SK-N-SH (cell line): ENCODE results near the gene PRKN. TPM values are rescaled to one million over a fixed set of nuclear protein-coding genes. Genes with fewer than 3 reads are reported as not detected.
A peak's percentile ranks its signal among the peaks of the same experiment; 100 is the strongest.

Experiments used
- CTCF ChIA-PET: fragments of 300-600, 350-600 bp; formaldehyde crosslinking; extraction: SDS; loops from one replicate; lab custom pipeline; 2021; lab: Yijun Ruan, JAX
- POLR2A ChIA-PET: fragments of 350-600 bp; sonication (Branson Sonifier 250); formaldehyde crosslinking; extraction: SDS; loops from one replicate; lab custom pipeline; 2020; ENCODE audit warnings: antibody characterized with exemption, inconsistent platforms; lab: Yijun Ruan, JAX
- DNase-seq: peaks from one replicate; pipeline ENCODE4 v3.0.0; 2012
- H2AFZ ChIP-seq: fragments of 200-600 bp; sonication (generic); 2 replicates; pipeline ENCODE4 v1.8.1; 2016; ENCODE audit warnings: antibody characterized with exemption, mild to moderate bottlenecking, low read depth
- H3F3A ChIP-seq: fragments of 200-600 bp; sonication (generic); replicated peaks from 2 replicates; pipeline ENCODE3; 2016; ENCODE audit warnings: antibody characterized with exemption, mild to moderate bottlenecking; ENCODE audit not compliant: insufficient read depth
- H3K27ac ChIP-seq, 2 experiments: fragments of 200-500 bp in 1 of 2; fragments of 200-600 bp in 1 of 2; sonication (Bioruptor generic) in 1 of 2; sonication (generic), shearing (Covaris generic) in 1 of 2; 2 replicates each; pipeline versions ENCODE4 v1.5.1 to v1.6.1; 2014 to 2016; ENCODE audit warnings: low read depth in 2 of 2, inconsistent platforms in 1 of 2, low read length in 1 of 2, mild to moderate bottlenecking in 1 of 2, mixed read lengths in 1 of 2
- H3K27me3 ChIP-seq: fragments of 200-600 bp; sonication (generic), shearing (Covaris generic); 2 replicates; pipeline ENCODE4 v1.6.1; 2016; ENCODE audit warnings: mixed run types; ENCODE audit not compliant: insufficient read depth
- H3K36me3 ChIP-seq, 2 experiments: fragments of 200-500 bp in 1 of 2; fragments of 200-600 bp in 1 of 2; sonication (Bioruptor generic) in 1 of 2; sonication (generic) in 1 of 2; replicated peaks in 1 of 2; 2 replicates each; pipeline versions ENCODE3 to v1.5.1; 2014 to 2016; ENCODE audit warnings: low read length in 1 of 2, mild to moderate bottlenecking in 1 of 2; ENCODE audit not compliant: insufficient read depth in 2 of 2, control insufficient read depth in 1 of 2
- H3K4me1 ChIP-seq, 2 experiments: fragments of 200-500 bp in 1 of 2; fragments of 200-600 bp in 1 of 2; sonication (Bioruptor generic) in 1 of 2; sonication (generic), shearing (Covaris generic) in 1 of 2; 2 replicates each; pipeline versions ENCODE4 v1.5.1 to v1.6.1; 2014 to 2016; ENCODE audit warnings: low read depth in 1 of 2, low read length in 1 of 2, mixed run types in 1 of 2; ENCODE audit not compliant: insufficient read depth in 2 of 2, control insufficient read depth in 1 of 2
- H3K4me2 ChIP-seq: fragments of 200-600 bp; sonication (generic), shearing (Covaris generic); 2 replicates; pipeline ENCODE4 v1.6.1; 2017; ENCODE audit warnings: mixed run types
- H3K4me3 ChIP-seq, 2 experiments: fragments of 200-500 bp in 1 of 2; fragments of 200-600 bp in 1 of 2; sonication (Bioruptor generic) in 1 of 2; sonication (generic), shearing (Covaris generic) in 1 of 2; 2 replicates each; pipeline versions ENCODE4 v1.5.1 to v1.8.1; 2014 to 2016; ENCODE audit warnings: low read depth in 2 of 2, inconsistent platforms in 1 of 2, low read length in 1 of 2, mild to moderate bottlenecking in 1 of 2, mixed read lengths in 1 of 2, moderate library complexity in 1 of 2
- H3K79me2 ChIP-seq: fragments of 200-600 bp; sonication (generic); 2 replicates; pipeline ENCODE4 v1.8.1; 2017; ENCODE audit warnings: mild to moderate bottlenecking; ENCODE audit not compliant: insufficient read depth
- H3K9ac ChIP-seq: fragments of 200-600 bp; sonication (generic); 2 replicates; pipeline ENCODE4 v1.6.1; 2017; ENCODE audit warnings: mixed run types
- H3K9me2 ChIP-seq: fragments of 200-600 bp; sonication (generic); 2 replicates; pipeline ENCODE4 v1.6.1; 2017; ENCODE audit warnings: mixed run types
- H3K9me3 ChIP-seq: fragments of 200-600 bp; sonication (generic); 2 replicates; pipeline ENCODE4 v1.6.1; 2017; ENCODE audit warnings: mixed run types, mild to moderate bottlenecking, moderate library complexity
- H4K20me1 ChIP-seq: fragments of 200-600 bp; sonication (generic); 2 replicates; pipeline ENCODE4 v1.6.1; 2017; ENCODE audit warnings: mild to moderate bottlenecking, mixed run types; ENCODE audit not compliant: insufficient read depth
- EP300 ChIP-seq, 2 experiments: IDR thresholded peaks; 2 replicates each; pipeline versions ENCODE4 v1.4.0 to v1.6.1; 2012; ENCODE audit warnings: borderline replicate concordance in 1 of 2, low read depth in 1 of 2, low read length in 1 of 2
- FOXM1 ChIP-seq: IDR thresholded peaks from 2 replicates; pipeline ENCODE4 v1.4.0; 2012; ENCODE audit warnings: low read depth, mild to moderate bottlenecking
- MEF2A ChIP-seq: IDR thresholded peaks from 2 replicates; pipeline ENCODE4 v1.4.0; 2012; ENCODE audit warnings: low read depth, borderline replicate concordance
- MXI1 ChIP-seq: IDR thresholded peaks from 2 replicates; pipeline ENCODE4 v1.6.1; 2012; ENCODE audit warnings: mild to moderate bottlenecking, low read depth, low read length, improper control_type of control experiment
- NFIC ChIP-seq: IDR thresholded peaks from 2 replicates; pipeline ENCODE4 v1.4.0; 2012; ENCODE audit warnings: borderline replicate concordance
- NRF1 ChIP-seq: IDR thresholded peaks from 2 replicates; pipeline ENCODE4 v1.6.1; 2012; ENCODE audit warnings: low read depth, mild to moderate bottlenecking, low read length
- PBX3 ChIP-seq: IDR thresholded peaks from 2 replicates; pipeline ENCODE4; 2012
- POLR2AphosphoS5 ChIP-seq: IDR thresholded peaks from 2 replicates; pipeline ENCODE4 v1.6.1; 2012; ENCODE audit warnings: low read depth, low read length
- TAF1 ChIP-seq: IDR thresholded peaks from 2 replicates; pipeline ENCODE4 v1.6.1; 2012; ENCODE audit warnings: low read depth, mild to moderate bottlenecking, low read length, moderate library complexity, borderline replicate concordance
- TCF12 ChIP-seq: IDR thresholded peaks from 2 replicates; pipeline ENCODE4 v1.4.0; 2012
- WGBS: methylation state at CpG from one replicate; pipeline ENCODE4 v1.1.6; 2017; ENCODE audit warnings: low lambda C conversion rate; 5-methylcytosine and 5-hydroxymethylcytosine counted together
- polyA plus RNA-seq, 3 experiments: library from polyadenylated mRNA; depleted of rRNA; stranded (reverse); fragments of >200 nt; gene quantifications; 2 replicates each; pipeline ENCODE4 v1.2.3, GENCODE V29; 2012
- TF ChIP-seq, protein P1 (sequence below): IDR thresholded peaks from 2 replicates; pipeline ENCODE4 v1.4.0; 2012; ENCODE audit warnings: low read depth

The PRKN gene
- polyA plus RNA-seq, 1 of the 3 experiments (the other 2 are of a cell fraction), result 0.76 TPM

DNA sequence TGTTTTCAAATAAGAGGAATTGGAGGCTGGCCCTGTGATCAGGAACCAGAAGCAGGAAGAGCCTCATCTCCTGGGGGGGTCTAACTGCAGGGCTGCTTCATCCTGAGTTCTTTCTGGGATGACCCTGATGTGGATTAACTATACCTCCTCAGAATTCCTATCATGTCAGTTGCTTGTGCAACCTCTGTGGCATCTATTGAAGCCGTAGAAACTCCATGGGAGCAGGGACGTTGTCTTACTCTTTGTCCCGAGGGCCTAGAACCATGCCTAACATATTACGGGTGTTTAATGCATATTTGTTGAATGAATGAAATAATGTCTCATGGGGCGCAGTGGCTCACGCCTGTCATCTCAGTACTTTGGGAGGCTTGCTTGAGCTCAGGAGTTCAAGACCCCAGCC is 1343.6 kb downstream of the PRKN start:
- H2AFZ ChIP-seq, result no peak overlapping the region
- no peak overlapping the region for H3K9ac ChIP-seq
- no peaks in the 10 kb centered on the region for H3K79me2 ChIP-seq
- WGBS, result 75% methylated on average over 6 of the region's 6 CpGs
- H4K20me1 ChIP-seq, result no peaks in the 10 kb centered on the region
- no peak overlapping the region for H3K4me3 ChIP-seq
- no peak for DNase-seq
- peaks cover 0 to 14% of the 10 kb centered on the region in 2 experiments; a peak in 1 of 4 replicates for H3K4me1 ChIP-seq
- no peaks in the 10 kb centered on the region for H3K9me2 ChIP-seq
- H3K9me3 ChIP-seq, result no peaks in the 10 kb centered on the region
- no peaks in the 10 kb centered on the region for H3F3A ChIP-seq
- no peaks in the 10 kb centered on the region for H3K36me3 ChIP-seq
- TF ChIP-seq FOXM1, result no peak
- TF ChIP-seq, protein P1, sequence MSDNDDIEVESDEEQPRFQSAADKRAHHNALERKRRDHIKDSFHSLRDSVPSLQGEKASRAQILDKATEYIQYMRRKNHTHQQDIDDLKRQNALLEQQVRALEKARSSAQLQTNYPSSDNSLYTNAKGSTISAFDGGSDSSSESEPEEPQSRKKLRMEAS, result no peak
- TF ChIP-seq TAF1, result no peak
- no peak overlapping the region for H3K4me2 ChIP-seq
- ChIA-PET POLR2A (no interaction called here), CTCF (interaction anchor here (2.2 to 3.3 kb wide), 2 partner anchors 10 to 13 kb away, joined by 7 to 13 read pairs; no protein-coding TSS in a partner anchor)
- H3K27ac ChIP-seq, result no peak overlapping the region
- no peaks in the 10 kb centered on the region for H3K27me3 ChIP-seq

DNA sequence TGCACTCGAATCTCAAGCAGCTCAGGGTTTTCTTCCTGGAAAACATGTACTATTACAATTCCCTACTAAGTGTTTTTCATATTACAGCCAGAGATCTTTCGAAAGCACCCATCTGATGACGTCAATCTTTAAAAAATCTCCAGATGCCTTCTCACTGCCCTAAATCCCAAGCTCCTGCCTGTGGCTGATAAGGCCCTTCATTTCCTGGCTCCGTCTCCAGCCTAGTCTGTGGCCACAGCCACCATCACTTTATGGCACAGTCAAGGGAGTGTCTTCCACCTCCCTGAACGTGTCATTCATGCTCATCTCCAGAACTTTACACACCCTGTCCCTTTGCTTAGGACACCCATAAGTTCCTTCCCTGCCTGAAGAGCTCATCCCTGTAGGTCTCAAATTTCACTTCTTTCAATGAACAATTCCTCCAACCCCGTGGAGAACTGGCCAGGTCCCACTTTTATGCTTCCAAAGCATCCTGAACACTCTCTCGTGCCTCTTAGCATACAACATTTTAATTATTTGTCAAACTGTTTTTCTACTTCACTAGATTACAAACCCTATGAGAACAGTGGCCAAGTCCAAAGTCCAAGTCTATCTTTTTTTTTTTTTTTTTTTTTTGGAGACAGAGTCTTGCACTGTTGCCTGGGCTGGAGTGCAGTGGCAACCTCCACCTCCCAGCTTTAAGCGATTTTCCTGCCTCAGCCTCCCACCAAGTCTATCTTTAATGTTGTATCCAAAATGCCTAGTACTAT is 1347.6 kb downstream of the PRKN start:
- no peak overlapping the region for H3K9ac ChIP-seq
- H3K4me1 ChIP-seq, result peaks cover 0 to 26% of the 10 kb centered on the region in 2 experiments; a peak in 1 of 4 replicates
- H2AFZ ChIP-seq, result no peak overlapping the region
- H3K4me2 ChIP-seq, result no peak overlapping the region
- H3K36me3 ChIP-seq, result no peaks in the 10 kb centered on the region
- H3K9me2 ChIP-seq, result no peaks in the 10 kb centered on the region
- DNase-seq, result peak; percentile 48
- no peak overlapping the region for H3K27ac ChIP-seq
- H3K4me3 ChIP-seq, result no peak overlapping the region
- POLR2A ChIA-PET, result interaction anchor here (0.7 kb wide), 1 partner anchor 148 kb away, joined by 3 read pairs; no protein-coding TSS in a partner anchor
- H3F3A ChIP-seq, result no peaks in the 10 kb centered on the region
- WGBS, result 33% methylated on average over 8 of the region's 8 CpGs
- H3K79me2 ChIP-seq, result no peaks in the 10 kb centered on the region
- CTCF ChIA-PET, result interaction anchor here (1.0 to 2.5 kb wide), 5 partner anchors 9 to 451 kb away, joined by 3 to 13 read pairs (median 5); no protein-coding TSS in a partner anchor
- no peaks in the 10 kb centered on the region for H3K9me3 ChIP-seq
- no peaks in the 10 kb centered on the region for H4K20me1 ChIP-seq
- H3K27me3 ChIP-seq, result no peaks in the 10 kb centered on the region
- TF ChIP-seq PBX3, result no peak
- TF ChIP-seq MEF2A, result no peak
- no peak for TF ChIP-seq NRF1
- TF ChIP-seq NFIC, result no peak
- TF ChIP-seq TCF12, result no peak
- no peak for TF ChIP-seq EP300 (IDR thresholded peaks at IDR 0.05; ENCODE audit: borderline replicate concordance in 1 of 2, low read depth in 1 of 2, low read length in 1 of 2)
- TF ChIP-seq MXI1, result no peak
- TF ChIP-seq POLR2AphosphoS5, result no peak
